Testis (tissue), 3 donors: Measurements from ENCODE around the gene C15orf62. TPM values are rescaled to one million over a fixed set of nuclear protein-coding genes. Genes with fewer than 3 reads are reported as not detected.

Experiments
- DNase-seq: peaks from one replicate; pipeline ENCODE4 v3.0.0-alpha.2; 2019
- H3K27ac ChIP-seq, 2 donors: fragments of 200-600 bp; sonication (generic); one replicate each; pipeline ENCODE4 v1.5.1; 2019
- H3K27me3 ChIP-seq: fragments of 200-600 bp; sonication (generic); one replicate; pipeline ENCODE4 v1.5.1; 2019
- H3K36me3 ChIP-seq: fragments of 200-600 bp; sonication (generic); one replicate; pipeline ENCODE4 v1.5.1; 2017; ENCODE audit warnings: low read depth; ENCODE audit errors: missing control alignments
- H3K4me1 ChIP-seq: fragments of 200-600 bp; sonication (generic); one replicate; pipeline ENCODE4 v1.5.1; 2019
- H3K4me3 ChIP-seq, 2 donors: fragments of 200-600 bp; sonication (generic); one replicate each; pipeline ENCODE4 v1.5.1; 2017 to 2019
- H3K9me3 ChIP-seq: fragments of 200-600 bp; sonication (generic); one replicate; pipeline ENCODE4 v1.5.1; 2017
- POLR2A ChIP-seq: fragments of 450-650 bp; IDR thresholded peaks from one replicate; pipeline ENCODE4 v1.6.1; 2017; ENCODE audit warnings: antibody characterized with exemption, mild to moderate bottlenecking, moderate library complexity
- WGBS, 2 donors: methylation state at CpG; one replicate each; pipeline ENCODE4 v1.1.5; 2018; 5-methylcytosine and 5-hydroxymethylcytosine counted together
- intact Hi-C: fragments of 100-400 bp; cut with DNase I; formaldehyde crosslinking; loops from one replicate; pipeline ENCODE4 v1.15.1; 2023; ENCODE audit warnings: low total_unique reads
- polyA plus RNA-seq: library from polyadenylated mRNA; stranded (reverse); fragments of 350-450 nt; fragmentation: Illumina TruSeq; extraction: RNeasy Lipid Tissue Mini Kit (QIAGEN cat#74804); gene quantifications from one replicate; pipeline ENCODE4 v1.2.3, GENCODE V29; 2014; ENCODE audit warnings: low read depth, low replicate concordance; ENCODE audit not compliant: insufficient read depth
- small RNA-seq, 2 donors: library from RNA; depleted of rRNA; stranded (forward); fragments of <200 nt; gene quantifications; one replicate each; pipeline ENCODE3, GENCODE V24; 2016
- total RNA-seq, 2 donors: library from RNA; depleted of rRNA; stranded (reverse); fragments of >200 nt; gene quantifications; one replicate each; pipeline ENCODE4 v1.2.3, GENCODE V29; 2016
- TF ChIP-seq, protein P1 (sequence below), 3 experiments: fragments of 450-650 bp in 2 of 3; fragments of 200-600 bp in 1 of 3; sonication (generic) in 1 of 3; IDR thresholded peaks; one replicate each; pipeline ENCODE4 v1.5.1; 2016 to 2019; ENCODE audit warnings: antibody characterized with exemption in 3 of 3, mild to moderate bottlenecking in 2 of 3, moderate library complexity in 1 of 3

The C15orf62 gene
- total and polyA plus RNA-seq, 3 donors from 2014 or later, result 0.24 TPM; not detected in 2

DNA sequence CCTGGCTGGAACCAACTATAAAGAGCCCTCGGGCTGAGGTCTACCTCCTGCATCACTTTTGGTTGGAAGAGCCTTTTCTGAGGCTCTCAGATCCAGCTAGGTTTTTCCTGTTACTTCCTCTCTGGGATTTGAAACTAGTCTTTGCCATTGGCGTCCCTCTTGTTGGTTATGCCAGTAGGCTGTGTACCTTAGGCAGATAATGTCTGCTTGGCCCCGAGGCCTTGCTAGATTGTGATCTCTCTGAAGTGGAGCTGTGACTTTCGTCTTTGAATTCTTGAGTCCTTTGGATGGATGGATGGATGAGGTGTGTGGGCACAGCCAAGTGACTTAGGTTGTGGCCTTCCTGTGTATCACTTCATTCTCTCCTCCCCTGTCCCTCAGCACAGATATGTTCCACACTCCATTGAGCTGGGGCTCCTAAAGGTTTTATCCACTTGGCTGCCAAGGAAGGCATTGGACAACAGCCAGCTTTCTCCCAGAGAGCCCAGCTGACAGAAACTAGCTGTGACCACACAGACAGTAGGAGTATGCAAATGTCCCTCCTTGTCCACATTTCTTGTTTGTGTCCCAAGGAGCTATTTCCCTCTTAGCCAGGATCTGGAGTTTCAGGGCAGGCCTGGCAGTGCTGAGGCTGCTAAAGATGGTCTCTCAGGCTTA lies 45.4 kb downstream of the C15orf62 start:
- TF ChIP-seq, protein P1, sequence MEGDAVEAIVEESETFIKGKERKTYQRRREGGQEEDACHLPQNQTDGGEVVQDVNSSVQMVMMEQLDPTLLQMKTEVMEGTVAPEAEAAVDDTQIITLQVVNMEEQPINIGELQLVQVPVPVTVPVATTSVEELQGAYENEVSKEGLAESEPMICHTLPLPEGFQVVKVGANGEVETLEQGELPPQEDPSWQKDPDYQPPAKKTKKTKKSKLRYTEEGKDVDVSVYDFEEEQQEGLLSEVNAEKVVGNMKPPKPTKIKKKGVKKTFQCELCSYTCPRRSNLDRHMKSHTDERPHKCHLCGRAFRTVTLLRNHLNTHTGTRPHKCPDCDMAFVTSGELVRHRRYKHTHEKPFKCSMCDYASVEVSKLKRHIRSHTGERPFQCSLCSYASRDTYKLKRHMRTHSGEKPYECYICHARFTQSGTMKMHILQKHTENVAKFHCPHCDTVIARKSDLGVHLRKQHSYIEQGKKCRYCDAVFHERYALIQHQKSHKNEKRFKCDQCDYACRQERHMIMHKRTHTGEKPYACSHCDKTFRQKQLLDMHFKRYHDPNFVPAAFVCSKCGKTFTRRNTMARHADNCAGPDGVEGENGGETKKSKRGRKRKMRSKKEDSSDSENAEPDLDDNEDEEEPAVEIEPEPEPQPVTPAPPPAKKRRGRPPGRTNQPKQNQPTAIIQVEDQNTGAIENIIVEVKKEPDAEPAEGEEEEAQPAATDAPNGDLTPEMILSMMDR (IDR thresholded peaks at IDR 0.05), result no peak
- TF ChIP-seq POLR2A, result no peak
- H3K27me3 ChIP-seq, result no peaks in the 10 kb centered on the region
- peak overlapping the region; percentile 32 to 59 for H3K27ac ChIP-seq
- intact Hi-C loops, result no loop called here
- H3K4me1 ChIP-seq, result peaks cover 7% of the 10 kb centered on the region
- no peaks in the 10 kb centered on the region for H3K9me3 ChIP-seq
- H3K36me3 ChIP-seq, result no peaks in the 10 kb centered on the region
- H3K4me3 ChIP-seq, result no peak overlapping the region
- peak; percentile 89 for DNase-seq
- WGBS, 2 donors, result 64 to 71% methylated on average over 4 of the region's 4 CpGs

DNA sequence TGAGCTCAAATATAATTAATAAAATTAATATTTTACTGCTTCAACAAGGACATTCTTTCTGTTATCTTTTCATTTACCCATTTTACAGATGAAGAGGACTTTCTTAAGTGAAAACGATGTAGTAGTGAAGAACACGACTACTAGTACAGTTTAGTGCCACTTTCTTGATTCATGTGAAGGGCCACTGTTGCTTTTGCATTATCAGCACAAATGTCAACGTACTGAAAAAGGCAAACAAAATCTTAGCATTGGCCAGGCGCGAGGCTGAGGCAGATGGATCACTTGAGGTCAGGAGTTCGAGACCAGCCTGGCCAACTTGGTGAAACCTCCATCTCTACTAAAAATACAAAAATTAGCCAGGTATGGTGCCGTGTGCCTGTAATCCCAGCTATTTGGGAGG lies 49.3 kb downstream of the C15orf62 start:
- intact Hi-C loops, result no loop called here

DNA sequence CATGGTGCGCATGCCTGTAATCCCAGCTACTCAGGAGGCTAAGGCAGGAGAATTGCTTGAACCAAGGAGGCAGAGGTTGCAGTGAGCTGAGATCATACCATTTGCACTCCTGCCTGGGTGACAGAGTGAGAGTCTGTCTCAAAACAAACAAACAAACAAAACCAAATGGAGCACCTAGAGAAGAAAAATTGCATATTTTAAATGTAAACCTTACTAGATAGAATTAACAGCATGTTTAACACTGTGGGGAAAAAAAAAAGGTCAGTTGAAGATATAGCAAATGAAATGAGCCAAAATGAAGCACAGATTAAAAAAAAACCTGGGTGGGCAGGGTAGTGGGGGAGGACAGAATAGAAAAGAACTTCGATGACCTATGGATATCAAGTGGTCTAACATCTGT lies 51.4 kb downstream of the C15orf62 start:
- Histone ChIP-seq H3K27ac (no peak overlapping the region), H3K27me3 (no peaks in the 10 kb centered on the region), H3K36me3 (no peaks in the 10 kb centered on the region), H3K9me3 (no peaks in the 10 kb centered on the region), H3K4me1 (no peaks in the 10 kb centered on the region), H3K4me3 (no peak overlapping the region)
- intact Hi-C loops, result no loop called here
- DNase-seq, result no peak
- 78 to 84% methylated on average over 2 of the region's 2 CpGs for WGBS, 2 donors
- TF ChIP-seq, protein P1 (IDR thresholded peaks at IDR 0.05), result no peak
- TF ChIP-seq POLR2A, result no peak

More for the DNA sequence above, 49.3 kb downstream of the C15orf62 start:
- peaks cover 7% of the 10 kb centered on the region for H3K4me1 ChIP-seq
- H3K27ac ChIP-seq, result no peak overlapping the region
- no peaks in the 10 kb centered on the region for H3K27me3 ChIP-seq
- H3K36me3 ChIP-seq, result no peaks in the 10 kb centered on the region
- 77 to 84% methylated on average over 7 of the region's 7 CpGs for WGBS, 2 donors
- no peak overlapping the region for H3K4me3 ChIP-seq
- no peaks in the 10 kb centered on the region for H3K9me3 ChIP-seq
- DNase-seq, result no peak
- no peak for TF ChIP-seq POLR2A
- TF ChIP-seq, protein P1 (IDR thresholded peaks at IDR 0.05), result no peak

Small RNA genes within 50 kb of the gene (small RNA-seq; reads per million reads assigned to genes)
- 0 reads per million in 2 donors for gene SUMO2P15

Other genes with a start within 250 kb of the C15orf62 start
- 10 to 100 TPM; 13.9 to 19.4 TPM for gene CCDC32, start 204.9 kb upstream of the C15orf62 start, total RNA-seq
- gene CCDC32, start 204.9 kb upstream of the C15orf62 start, polyA plus RNA-seq, result 18.3 TPM
- gene RPUSD2, start 200.7 kb upstream of the C15orf62 start, total RNA-seq, result 10 to 100 TPM; 12.3 to 14.9 TPM
- 9.0 TPM for gene RPUSD2, start 200.7 kb upstream of the C15orf62 start, polyA plus RNA-seq
- gene KNL1, start 175.7 kb upstream of the C15orf62 start, total RNA-seq, result 10 to 100 TPM; 50.9 to 66.0 TPM
- gene KNL1, start 175.7 kb upstream of the C15orf62 start, polyA plus RNA-seq, result 28.7 TPM
- gene RAD51, start 74.8 kb upstream of the C15orf62 start, total RNA-seq, result 10 to 100 TPM; 13.8 to 16.9 TPM
- 76.1 TPM for gene RAD51, start 74.8 kb upstream of the C15orf62 start, polyA plus RNA-seq
- 10 to 100 TPM; 31.5 to 33.1 TPM for gene RMDN3, start 14.7 kb upstream of the C15orf62 start, total RNA-seq
- 37.3 TPM for gene RMDN3, start 14.7 kb upstream of the C15orf62 start, polyA plus RNA-seq
- gene GCHFR, start 5.9 kb upstream of the C15orf62 start, total RNA-seq, result 10 to 100 TPM in 1 of 2 donors, 1 to 10 TPM in 1; 8.5 to 15.0 TPM
- gene GCHFR, start 5.9 kb upstream of the C15orf62 start, polyA plus RNA-seq, result 7.4 TPM
- 10 to 100 TPM; 22.4 to 38.2 TPM for gene ZFYVE19, start 37.1 kb downstream of the C15orf62 start, total RNA-seq
- gene ZFYVE19, start 37.1 kb downstream of the C15orf62 start, polyA plus RNA-seq, result 26.3 TPM
- gene DNAJC17, start 37.5 kb downstream of the C15orf62 start, total RNA-seq, result 10 to 100 TPM; 11.1 to 21.6 TPM
- gene DNAJC17, start 37.5 kb downstream of the C15orf62 start, polyA plus RNA-seq, result 22.6 TPM
- under 1 TPM; 0.43 to 0.55 TPM for gene PPP1R14D, start 58.7 kb downstream of the C15orf62 start, total RNA-seq
- gene PPP1R14D, start 58.7 kb downstream of the C15orf62 start, polyA plus RNA-seq, result not detected
- 10 to 100 TPM in 1 of 2 donors, 1 to 10 TPM in 1; 9.5 to 10.5 TPM for gene SPINT1, start 74.1 kb downstream of the C15orf62 start, total RNA-seq
- gene SPINT1, start 74.1 kb downstream of the C15orf62 start, polyA plus RNA-seq, result 7.2 TPM
- gene RHOV, start 104.3 kb downstream of the C15orf62 start, total RNA-seq, result under 1 TPM; 0.24 to 0.50 TPM
- gene RHOV, start 104.3 kb downstream of the C15orf62 start, polyA plus RNA-seq, result 0.91 TPM
- 10 to 100 TPM; 25.5 to 33.4 TPM for gene VPS18, start 124.5 kb downstream of the C15orf62 start, total RNA-seq
- gene VPS18, start 124.5 kb downstream of the C15orf62 start, polyA plus RNA-seq, result 16.3 TPM
- gene DLL4, start 159.4 kb downstream of the C15orf62 start, total RNA-seq, result 1 to 10 TPM; 3.5 to 3.9 TPM
- 2.0 TPM for gene DLL4, start 159.4 kb downstream of the C15orf62 start, polyA plus RNA-seq
- gene CHAC1, start 183.5 kb downstream of the C15orf62 start, total RNA-seq, result 1 to 10 TPM; 2.5 to 5.9 TPM
- gene CHAC1, start 183.5 kb downstream of the C15orf62 start, polyA plus RNA-seq, result 1.8 TPM